CD4-positive, alpha-beta T cell treated with Interleukin-6 at 100 ng/mL for 8 hours (primary cell): ENCODE data around the gene OR52K2.
"Not testable (repeated sequence)": the region's sequence is repeated elsewhere in the genome, so short reads cannot be mapped to it uniquely, and the experiment has no call there.

Experiments used
- DNase-seq: peaks from one replicate; pipeline ENCODE4 v3.0.0-alpha.2; 2020; ENCODE audit warnings: mixed read lengths, low spot score

Gene OR52K2

GRCh38 chr11:4480577-4481239 is 31.6 kb downstream of the OR52K2 start:
- no peak for DNase-seq

GRCh38 chr11:4481240-4481582 is 32.1 kb downstream of the OR52K2 start:
- DNase-seq = no peak

DNA sequence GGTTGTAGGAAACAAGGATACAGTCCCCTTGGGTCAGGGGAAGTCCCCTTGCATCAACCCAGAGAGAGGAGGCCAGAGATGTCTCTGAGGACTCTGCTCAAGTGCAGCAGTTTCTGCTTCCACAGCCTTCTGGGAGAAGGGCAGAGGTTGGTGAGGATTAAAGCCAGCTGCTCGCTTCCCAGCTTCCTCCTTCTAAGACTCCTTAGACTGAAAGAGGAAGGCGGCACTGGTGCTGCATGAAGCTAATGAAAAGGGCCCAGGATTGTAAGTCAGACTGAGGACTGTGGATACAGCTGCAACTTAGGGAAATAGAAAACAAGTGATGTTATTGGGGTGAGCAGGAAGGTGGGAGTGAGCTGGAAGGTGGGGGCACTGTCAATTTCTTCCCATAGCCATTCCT is 33.4 kb downstream of the OR52K2 start, which contains the start of gene OR52K1:
TSS of gene OR52K1 (plus strand) at position 202 of the 400 bp plus-strand sequence. CDS start 6,255 bp downstream, outside the sequence.
- no peak for DNase-seq

GRCh38 chr11:4484310-4484709 is 35.2 kb downstream of the OR52K2 start:
- no peak for DNase-seq

DNA sequence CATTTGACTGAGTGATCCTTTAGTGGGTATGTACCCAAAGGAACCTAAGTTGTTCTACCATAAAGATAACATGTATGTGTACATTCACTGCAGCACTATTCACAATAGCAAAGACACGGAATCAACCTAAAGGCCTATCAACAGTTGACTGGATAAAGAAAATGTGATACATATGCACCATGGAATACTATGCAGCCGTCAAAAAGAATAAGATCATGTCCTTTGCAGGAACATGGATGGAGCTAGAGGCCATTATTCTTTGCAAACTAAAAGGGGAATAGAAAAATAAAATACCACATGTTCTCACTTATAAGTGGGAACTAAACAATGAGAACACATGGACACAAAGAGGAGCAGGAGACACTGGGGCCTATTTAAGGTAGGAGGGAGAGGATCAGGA is 42.3 kb downstream of the OR52K2 start:
- not testable (repeated sequence) for DNase-seq

GRCh38 chr11:4491878-4492606 is 42.9 kb downstream of the OR52K2 start:
- DNase-seq = no peak

DNA sequence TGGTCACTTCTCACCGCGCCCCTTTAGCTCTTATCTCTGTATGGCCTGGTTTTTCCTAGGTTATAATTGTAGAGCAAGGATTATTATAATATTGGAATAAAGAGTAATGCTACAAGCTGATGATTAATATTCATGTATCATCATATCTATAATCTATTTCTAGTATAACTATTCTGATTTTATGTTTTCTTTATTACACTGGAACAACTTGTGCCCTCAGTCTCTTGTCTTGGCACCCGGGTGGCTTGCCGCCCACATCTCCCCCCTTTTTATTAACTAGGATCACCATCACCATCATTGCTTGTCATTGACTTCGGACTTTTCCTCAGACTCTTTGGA is 44.4 kb downstream of the OR52K2 start:
- DNase-seq = no peak

DNA sequence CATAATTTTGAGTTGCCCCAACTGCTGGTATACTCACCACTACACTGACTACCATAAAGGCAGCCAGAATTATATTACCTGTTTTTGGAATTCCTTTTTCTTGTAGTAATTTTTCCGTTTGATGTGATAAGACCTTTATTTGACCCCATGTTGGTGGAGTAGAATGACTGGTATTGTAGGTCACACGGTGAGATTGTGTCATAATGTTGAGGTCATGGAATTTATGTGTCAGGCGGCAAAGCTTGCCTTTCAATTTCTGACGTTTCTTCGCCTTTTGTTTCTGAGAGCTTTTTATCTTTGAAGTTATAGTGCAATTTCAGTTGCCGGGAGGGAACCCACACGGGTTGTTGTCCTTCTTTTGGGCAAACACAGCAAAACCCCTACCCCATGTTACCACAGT is 46.4 kb downstream of the OR52K2 start:
- no peak for DNase-seq

DNA sequence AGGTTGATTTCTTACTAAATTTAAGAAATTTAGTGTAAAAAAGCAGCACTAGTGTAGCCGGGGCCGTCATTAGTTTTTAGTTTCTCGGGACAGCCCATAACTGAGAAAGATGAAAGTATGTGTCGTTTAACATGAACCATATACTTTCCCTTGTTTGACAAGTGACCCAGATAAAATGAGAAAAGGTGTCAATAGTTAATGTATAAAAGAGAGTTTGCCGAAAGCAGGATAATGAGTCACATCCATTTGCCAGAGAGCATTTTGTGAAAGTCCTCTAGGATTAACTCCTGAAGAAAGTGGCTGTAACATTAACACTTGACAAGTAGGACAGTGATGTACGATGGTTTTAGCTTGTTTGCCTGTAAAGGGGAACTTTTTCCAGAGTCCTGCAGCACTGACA is 46.9 kb downstream of the OR52K2 start:
- DNase-seq = no peak

GRCh38 chr11:4496557-4497248 is 47.6 kb downstream of the OR52K2 start:
- DNase-seq = no peak
